GM12878 (cell line): ENCODE data around the gene SERP1. TPM values are rescaled to one million over a fixed set of nuclear protein-coding genes. Genes with fewer than 3 reads are reported as not detected.

Experiments
- ATAC-seq: fragments of 200-7000 bp; cut with Tn5 transposase; 3 replicates; pipeline ENCODE4 v1.9.1; 2020; ENCODE audit warnings: mild to moderate bottlenecking, moderate library complexity
- BruUV-seq: library from RNA; stranded (reverse); fragments of 400-500 nt; replicated peaks from 2 replicates; lab custom pipeline; 2021; lab: Mats Ljungman, UMichigan
- CTCF ChIA-PET: fragments of 300-600 bp; sonication (Branson Sonifier 250); formaldehyde crosslinking; extraction: SDS; loops from one replicate; lab custom pipeline; 2021; ENCODE audit warnings: inconsistent platforms; lab: Yijun Ruan, JAX
- POLR2A ChIA-PET: fragments of 350-600 bp; formaldehyde crosslinking; extraction: SDS; loops from one replicate; lab custom pipeline; 2021; ENCODE audit warnings: inconsistent platforms; lab: Charles Lee
- RAD21 ChIA-PET: fragments of 300-600 bp; sonication (Branson Sonifier 250); formaldehyde crosslinking; loops from one replicate; lab custom pipeline; 2023; ENCODE audit warnings: antibody characterized with exemption; ENCODE audit not compliant: unreplicated experiment; lab: Charles Lee
- SMC1A ChIA-PET: fragments of 300-600 bp; sonication (Branson Sonifier 250); formaldehyde crosslinking; loops from one replicate; lab custom pipeline; 2023; ENCODE audit not compliant: unreplicated experiment, uncharacterized antibody; lab: Charles Lee
- DNase-seq: peaks from one replicate; pipeline ENCODE4 v3.0.0-alpha.2; 2011; ENCODE audit warnings: low read depth, low spot score
- FAIRE-seq: peaks from 3 replicates; lab custom pipeline; 2011; peaks lifted over from hg19 to GRCh38; lab: Jason Lieb, UNC
- H2AFZ ChIP-seq: 2 replicates; pipeline ENCODE4 v1.6.0; 2011; ENCODE audit warnings: low read depth, low read length, control low read depth; ENCODE audit not compliant: control insufficient read depth
- H3K27ac ChIP-seq: 2 replicates; pipeline ENCODE4 v1.5.1; 2011; ENCODE audit warnings: control low read depth; ENCODE audit not compliant: control insufficient read depth, insufficient read depth
- H3K27me3 ChIP-seq, 2 experiments: replicated peaks in 1 of 2; 2 replicates each; pipeline versions ENCODE4 v1.6.0 to v1.6.1; 2011; ENCODE audit warnings: low read length in 1 of 2; ENCODE audit not compliant: control insufficient read depth in 2 of 2, insufficient read depth in 2 of 2
- H3K36me3 ChIP-seq, 2 experiments: 2 replicates each; pipeline ENCODE4 v1.5.1; 2011; ENCODE audit warnings: low read length in 1 of 2; ENCODE audit not compliant: control insufficient read depth in 2 of 2, insufficient read depth in 2 of 2
- H3K4me1 ChIP-seq: 2 replicates; pipeline ENCODE4 v1.6.1; 2011; ENCODE audit warnings: mild to moderate bottlenecking, low read length, moderate library complexity, mixed read lengths; ENCODE audit not compliant: control insufficient read depth, insufficient read depth
- H3K4me2 ChIP-seq: 2 replicates; pipeline ENCODE4 v1.6.0; 2011; ENCODE audit warnings: control low read depth; ENCODE audit not compliant: control insufficient read depth, insufficient read depth
- H3K4me3 ChIP-seq: fragments of 200-600 bp; sonication (generic); 2 replicates; pipeline ENCODE4 v1.5.1; 2016
- H3K79me2 ChIP-seq: 2 replicates; pipeline ENCODE4 v1.6.0; 2011; ENCODE audit warnings: low read length; ENCODE audit not compliant: control insufficient read depth, insufficient read depth
- H3K9ac ChIP-seq: 2 replicates; pipeline ENCODE4 v1.8.0; 2011; ENCODE audit warnings: low read length, control low read depth, mixed read lengths; ENCODE audit not compliant: control insufficient read depth, insufficient read depth
- H3K9me3 ChIP-seq: replicated peaks from 3 replicates; pipeline ENCODE4 v1.5.1; 2011; ENCODE audit warnings: mild to moderate bottlenecking, low read length; ENCODE audit not compliant: control insufficient read depth, insufficient read depth
- H4K20me1 ChIP-seq: 2 replicates; pipeline ENCODE4 v1.6.0; 2011; ENCODE audit not compliant: control insufficient read depth, insufficient read depth
- EED ChIP-seq: sonication (generic); IDR thresholded peaks from 2 replicates; pipeline ENCODE4 v1.6.1; 2016; ENCODE audit warnings: antibody characterized with exemption, low read depth
- HDAC6 ChIP-seq: fragments of 200-600 bp; sonication (generic); IDR thresholded peaks from one replicate; pipeline ENCODE4 v1.8.0; 2017; ENCODE audit warnings: antibody characterized with exemption; ENCODE audit not compliant: unreplicated experiment
- HDGF ChIP-seq: fragments of 450-650 bp; IDR thresholded peaks from 2 replicates; pipeline ENCODE4 v1.6.1; 2016; ENCODE audit warnings: antibody characterized with exemption
- KAT2A ChIP-seq: conservative IDR thresholded peaks from 2 replicates; pipeline ENCODE4 v1.6.1; 2011; ENCODE audit warnings: low read depth, low read length; ENCODE audit not compliant: control insufficient read depth
- MEF2B ChIP-seq: fragments of 450-650 bp; IDR thresholded peaks from 2 replicates; pipeline ENCODE4 v1.6.1; 2018; ENCODE audit warnings: mild to moderate bottlenecking, moderate library complexity; ENCODE audit not compliant: partially characterized antibody, poor library complexity, severe bottlenecking
- NBN ChIP-seq: fragments of 450-650 bp; IDR thresholded peaks from 2 replicates; pipeline ENCODE4 v1.6.1; 2016
- RB1 ChIP-seq: fragments of 450-650 bp; formaldehyde crosslinking; IDR thresholded peaks from 2 replicates; pipeline ENCODE4 v1.6.1; 2017; ENCODE audit warnings: mild to moderate bottlenecking, borderline replicate concordance
- SMARCA5 ChIP-seq: fragments of 450-650 bp; IDR thresholded peaks from 2 replicates; pipeline ENCODE4 v1.6.1; 2017; ENCODE audit warnings: mild to moderate bottlenecking
- ZNF24 ChIP-seq: fragments of 450-650 bp; IDR thresholded peaks from 2 replicates; pipeline ENCODE4 v1.6.1; 2017; ENCODE audit warnings: antibody characterized with exemption, mild to moderate bottlenecking
- WGBS: methylation state at CpG from one replicate; pipeline ENCODE4 v1.1.6; 2016; ENCODE audit warnings: low lambda C conversion rate; ENCODE audit not compliant: insufficient replicate concordance, insufficient coverage; ENCODE audit errors: missing lambda C conversion rate; 5-methylcytosine and 5-hydroxymethylcytosine counted together
- in situ Hi-C: fragments of 300-500 bp; cut with MboI; formaldehyde crosslinking; loops from 9 replicates; pipeline ENCODE4 v1.14.3; 2018; ENCODE audit warnings: mixed read lengths
- intact Hi-C: fragments of 100-400 bp; cut with micrococcal nuclease; formaldehyde crosslinking; loops from one replicate; pipeline ENCODE4 v1.14.2; 2022; ENCODE audit not compliant: unreplicated experiment
- polyA plus RNA-seq, 11 experiments: library from polyadenylated mRNA; depleted of rRNA in 4 of 11; unstranded in 6 of 11; stranded (reverse) in 5 of 11; fragments of >200 nt; fragmentation: Nextera tagmentation in 4 of 11; fragmentation: Illumina TruSeq in 1 of 11; extraction: Ambion mirVana in 4 of 11; extraction: Trizol in 1 of 11; gene quantifications; 1 replicate in 1 of 11; 2 replicates in 10 of 11; pipeline versions ENCODE4 v1.2.1 to v1.2.3, GENCODE V29; 2011 to 2016; ENCODE audit warnings: inconsistent platforms in 2 of 11, missing spikeins in 2 of 11, low read depth in 1 of 11
- total RNA-seq, 4 experiments: library from RNA; depleted of rRNA in 3 of 4; stranded (reverse); fragments of >200 nt in 3 of 4; fragmentation: Illumina TruSeq in 1 of 4; extraction: Trizol in 1 of 4; gene quantifications; 2 replicates each; pipeline versions ENCODE4 v1.2.1 to v1.2.3, GENCODE V29; 2013 to 2021
- TF ChIP-seq, protein P1 (sequence below): fragments of 450-650 bp; IDR thresholded peaks from 2 replicates; pipeline ENCODE4 v1.6.1; 2017; ENCODE audit warnings: mild to moderate bottlenecking, moderate library complexity
- TF ChIP-seq, protein P2 (sequence below): fragments of 450-650 bp; IDR thresholded peaks from 2 replicates; pipeline ENCODE4 v1.6.1; 2017; ENCODE audit warnings: borderline replicate concordance
- TF ChIP-seq, protein P3 (sequence below): IDR thresholded peaks from 2 replicates; pipeline ENCODE4 v1.6.1; 2011; ENCODE audit warnings: mild to moderate bottlenecking, low read depth, low read length, moderate library complexity; ENCODE audit not compliant: insufficient replicate concordance
- TF ChIP-seq, protein P4 (sequence below): fragments of 150-350 bp; IDR thresholded peaks from 2 replicates; pipeline ENCODE4 v1.6.1; 2016; ENCODE audit warnings: low read depth, low read length

SERP1 gene
- total and polyA plus RNA-seq, 10 of the 15 experiments (the other 5 are each of a cell fraction or from before 2014, with no cell fraction given), result 31.1 to 242 (median 87.0) TPM

DNA sequence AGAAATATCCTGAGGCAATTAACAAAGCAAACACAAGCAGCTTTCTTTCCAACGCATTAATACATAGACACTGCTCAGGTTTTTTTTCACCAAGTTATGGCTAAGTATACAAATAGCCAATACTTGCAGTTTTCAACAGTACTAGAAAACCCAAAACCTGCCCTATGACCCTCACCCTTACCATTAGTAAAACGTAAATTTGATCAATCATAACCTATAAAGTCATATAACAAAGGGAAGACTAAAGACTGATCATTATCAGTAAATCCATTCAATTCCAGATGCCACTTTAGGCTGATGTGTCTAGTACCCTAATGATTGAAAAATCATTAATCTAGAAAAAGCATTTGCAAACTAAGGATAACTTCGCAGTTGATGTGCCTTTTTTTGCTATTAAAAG lies 3.2 kb downstream of the SERP1 start:
- no peaks in the 10 kb centered on the region for H3K27me3 ChIP-seq
- peaks cover 53% of the 10 kb centered on the region for H3K79me2 ChIP-seq
- H3K36me3 ChIP-seq, result peaks cover 0 to 4% of the 10 kb centered on the region in 2 experiments; a peak in 1 of 4 replicates
- H3K4me2 ChIP-seq, result peak overlapping the region; percentile 34; the same call in 1 of the 2 replicates
- intact Hi-C loops, result loop anchor here (5.0 kb wide), 1 partner anchor 179 kb away; no protein-coding TSS in a partner anchor
- DNase-seq (no peak), FAIRE-seq (no peak), ATAC-seq (no peak)
- ChIA-PET POLR2A (interaction anchor here (0.7 to 1.5 kb wide), 4 partner anchors 59 to 221 kb away, joined by 3 to 4 read pairs (median 4); partner anchors contain the start of gene ERICH6), RAD21 (interaction anchor here (1.0 to 4.8 kb wide), 3 partner anchors 46 to 161 kb away, joined by 3 to 25 read pairs (median 6); partner anchors contain the start of gene ERICH6), SMC1A (interaction anchor here (0.6 to 2.6 kb wide), 13 partner anchors 8 to 240 kb away, joined by 3 to 10 read pairs (median 3); partner anchors contain the start of gene SELENOT), CTCF (interaction anchor here (1.1 to 1.7 kb wide), 2 partner anchors 158 to 243 kb away, joined by 3 read pairs; no protein-coding TSS in a partner anchor)
- H3K9me3 ChIP-seq, result no peaks in the 10 kb centered on the region
- 0 out of 2 replicates have a peak overlapping the region, but pooled peaks have one; percentile 89 for H3K4me3 ChIP-seq
- WGBS, result 98% methylated on average over 3 of the region's 3 CpGs
- H4K20me1 ChIP-seq, result no peaks in the 10 kb centered on the region; the same call in 1 of the 2 replicates
- H2AFZ ChIP-seq, result no peak overlapping the region
- H3K9ac ChIP-seq, result no peak overlapping the region
- H3K4me1 ChIP-seq, result no peaks in the 10 kb centered on the region
- H3K27ac ChIP-seq, result no peak overlapping the region
- in situ Hi-C loops, result loop anchor here (10.0 to 25.0 kb wide), 2 partner anchors 594 to 732 kb away; partner anchors contain the start of gene P2RY14
- BruUV-seq, result no TSS peak
- TF ChIP-seq, protein P1, sequence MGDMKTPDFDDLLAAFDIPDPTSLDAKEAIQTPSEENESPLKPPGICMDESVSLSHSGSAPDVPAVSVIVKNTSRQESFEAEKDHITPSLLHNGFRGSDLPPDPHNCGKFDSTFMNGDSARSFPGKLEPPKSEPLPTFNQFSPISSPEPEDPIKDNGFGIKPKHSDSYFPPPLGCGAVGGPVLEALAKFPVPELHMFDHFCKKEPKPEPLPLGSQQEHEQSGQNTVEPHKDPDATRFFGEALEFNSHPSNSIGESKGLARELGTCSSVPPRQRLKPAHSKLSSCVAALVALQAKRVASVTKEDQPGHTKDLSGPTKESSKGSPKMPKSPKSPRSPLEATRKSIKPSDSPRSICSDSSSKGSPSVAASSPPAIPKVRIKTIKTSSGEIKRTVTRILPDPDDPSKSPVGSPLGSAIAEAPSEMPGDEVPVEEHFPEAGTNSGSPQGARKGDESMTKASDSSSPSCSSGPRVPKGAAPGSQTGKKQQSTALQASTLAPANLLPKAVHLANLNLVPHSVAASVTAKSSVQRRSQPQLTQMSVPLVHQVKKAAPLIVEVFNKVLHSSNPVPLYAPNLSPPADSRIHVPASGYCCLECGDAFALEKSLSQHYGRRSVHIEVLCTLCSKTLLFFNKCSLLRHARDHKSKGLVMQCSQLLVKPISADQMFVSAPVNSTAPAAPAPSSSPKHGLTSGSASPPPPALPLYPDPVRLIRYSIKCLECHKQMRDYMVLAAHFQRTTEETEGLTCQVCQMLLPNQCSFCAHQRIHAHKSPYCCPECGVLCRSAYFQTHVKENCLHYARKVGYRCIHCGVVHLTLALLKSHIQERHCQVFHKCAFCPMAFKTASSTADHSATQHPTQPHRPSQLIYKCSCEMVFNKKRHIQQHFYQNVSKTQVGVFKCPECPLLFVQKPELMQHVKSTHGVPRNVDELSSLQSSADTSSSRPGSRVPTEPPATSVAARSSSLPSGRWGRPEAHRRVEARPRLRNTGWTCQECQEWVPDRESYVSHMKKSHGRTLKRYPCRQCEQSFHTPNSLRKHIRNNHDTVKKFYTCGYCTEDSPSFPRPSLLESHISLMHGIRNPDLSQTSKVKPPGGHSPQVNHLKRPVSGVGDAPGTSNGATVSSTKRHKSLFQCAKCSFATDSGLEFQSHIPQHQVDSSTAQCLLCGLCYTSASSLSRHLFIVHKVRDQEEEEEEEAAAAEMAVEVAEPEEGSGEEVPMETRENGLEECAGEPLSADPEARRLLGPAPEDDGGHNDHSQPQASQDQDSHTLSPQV, result no peak
- TF ChIP-seq EED (no peak), RB1 (no peak), MEF2B (no peak), NBN (no peak), ZNF24 (no peak), HDGF (no peak), SMARCA5 (no peak), KAT2A (no peak), HDAC6 (no peak)
- TF ChIP-seq, protein P2, sequence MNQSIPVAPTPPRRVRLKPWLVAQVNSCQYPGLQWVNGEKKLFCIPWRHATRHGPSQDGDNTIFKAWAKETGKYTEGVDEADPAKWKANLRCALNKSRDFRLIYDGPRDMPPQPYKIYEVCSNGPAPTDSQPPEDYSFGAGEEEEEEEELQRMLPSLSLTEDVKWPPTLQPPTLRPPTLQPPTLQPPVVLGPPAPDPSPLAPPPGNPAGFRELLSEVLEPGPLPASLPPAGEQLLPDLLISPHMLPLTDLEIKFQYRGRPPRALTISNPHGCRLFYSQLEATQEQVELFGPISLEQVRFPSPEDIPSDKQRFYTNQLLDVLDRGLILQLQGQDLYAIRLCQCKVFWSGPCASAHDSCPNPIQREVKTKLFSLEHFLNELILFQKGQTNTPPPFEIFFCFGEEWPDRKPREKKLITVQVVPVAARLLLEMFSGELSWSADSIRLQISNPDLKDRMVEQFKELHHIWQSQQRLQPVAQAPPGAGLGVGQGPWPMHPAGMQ, result no peak
- TF ChIP-seq, protein P3, sequence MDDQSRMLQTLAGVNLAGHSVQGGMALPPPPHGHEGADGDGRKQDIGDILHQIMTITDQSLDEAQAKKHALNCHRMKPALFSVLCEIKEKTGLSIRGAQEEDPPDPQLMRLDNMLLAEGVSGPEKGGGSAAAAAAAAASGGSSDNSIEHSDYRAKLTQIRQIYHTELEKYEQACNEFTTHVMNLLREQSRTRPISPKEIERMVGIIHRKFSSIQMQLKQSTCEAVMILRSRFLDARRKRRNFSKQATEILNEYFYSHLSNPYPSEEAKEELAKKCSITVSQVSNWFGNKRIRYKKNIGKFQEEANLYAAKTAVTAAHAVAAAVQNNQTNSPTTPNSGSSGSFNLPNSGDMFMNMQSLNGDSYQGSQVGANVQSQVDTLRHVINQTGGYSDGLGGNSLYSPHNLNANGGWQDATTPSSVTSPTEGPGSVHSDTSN, result no peak
- TF ChIP-seq, protein P4, sequence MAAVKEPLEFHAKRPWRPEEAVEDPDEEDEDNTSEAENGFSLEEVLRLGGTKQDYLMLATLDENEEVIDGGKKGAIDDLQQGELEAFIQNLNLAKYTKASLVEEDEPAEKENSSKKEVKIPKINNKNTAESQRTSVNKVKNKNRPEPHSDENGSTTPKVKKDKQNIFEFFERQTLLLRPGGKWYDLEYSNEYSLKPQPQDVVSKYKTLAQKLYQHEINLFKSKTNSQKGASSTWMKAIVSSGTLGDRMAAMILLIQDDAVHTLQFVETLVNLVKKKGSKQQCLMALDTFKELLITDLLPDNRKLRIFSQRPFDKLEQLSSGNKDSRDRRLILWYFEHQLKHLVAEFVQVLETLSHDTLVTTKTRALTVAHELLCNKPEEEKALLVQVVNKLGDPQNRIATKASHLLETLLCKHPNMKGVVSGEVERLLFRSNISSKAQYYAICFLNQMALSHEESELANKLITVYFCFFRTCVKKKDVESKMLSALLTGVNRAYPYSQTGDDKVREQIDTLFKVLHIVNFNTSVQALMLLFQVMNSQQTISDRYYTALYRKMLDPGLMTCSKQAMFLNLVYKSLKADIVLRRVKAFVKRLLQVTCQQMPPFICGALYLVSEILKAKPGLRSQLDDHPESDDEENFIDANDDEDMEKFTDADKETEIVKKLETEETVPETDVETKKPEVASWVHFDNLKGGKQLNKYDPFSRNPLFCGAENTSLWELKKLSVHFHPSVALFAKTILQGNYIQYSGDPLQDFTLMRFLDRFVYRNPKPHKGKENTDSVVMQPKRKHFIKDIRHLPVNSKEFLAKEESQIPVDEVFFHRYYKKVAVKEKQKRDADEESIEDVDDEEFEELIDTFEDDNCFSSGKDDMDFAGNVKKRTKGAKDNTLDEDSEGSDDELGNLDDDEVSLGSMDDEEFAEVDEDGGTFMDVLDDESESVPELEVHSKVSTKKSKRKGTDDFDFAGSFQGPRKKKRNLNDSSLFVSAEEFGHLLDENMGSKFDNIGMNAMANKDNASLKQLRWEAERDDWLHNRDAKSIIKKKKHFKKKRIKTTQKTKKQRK, result no peak
